RWPE1 (cell line): ENCODE measurements around the gene CPEB3.

Source experiments
- CTCF ChIA-PET: fragments of 350-600 bp; sonication (Branson Sonifier 250); formaldehyde crosslinking; extraction: SDS; loops from one replicate; lab custom pipeline; 2021; lab: Yijun Ruan, JAX
- POLR2A ChIA-PET: fragments of 400-600 bp; formaldehyde crosslinking; extraction: SDS; loops from one replicate; lab custom pipeline; 2020; ENCODE audit warnings: antibody characterized with exemption; ENCODE audit not compliant: low non-redundant PET; lab: Yijun Ruan, JAX
- DNase-seq: peaks from one replicate; pipeline ENCODE4 v3.0.0; 2012; ENCODE audit warnings: low spot score
- H3K27ac ChIP-seq: fragments of 450-650 bp; 2 replicates; pipeline ENCODE4 v1.5.1; 2017
- CTCF ChIP-seq: fragments of 450-650 bp; conservative IDR thresholded peaks from 2 replicates; pipeline ENCODE4 v1.5.1; 2017; ENCODE audit warnings: low read depth, mild to moderate bottlenecking

Gene CPEB3

GRCh38 chr10:92079003-92079402 is 211.9 kb downstream of the CPEB3 start:
- POLR2A ChIA-PET: no interaction called here
- no peak overlapping the region for H3K27ac ChIP-seq
- peak; percentile 26 for DNase-seq

GRCh38 chr10:92076722-92077121 is 214.2 kb downstream of the CPEB3 start:
- TF ChIP-seq CTCF: no peak
- H3K27ac ChIP-seq: no peak overlapping the region
- ChIA-PET POLR2A (no interaction called here), CTCF (interaction anchor here (0.9 kb wide), 1 partner anchor 11 kb away, joined by 3 read pairs; no protein-coding TSS in a partner anchor)
- no peak for DNase-seq

More at GRCh38 chr10:92079003-92079402, 211.9 kb downstream of the CPEB3 start:
- CTCF ChIA-PET: interaction anchor here (0.5 to 0.8 kb wide), 2 partner anchors 9 to 362 kb away, joined by 3 to 6 read pairs; no protein-coding TSS in a partner anchor
- TF ChIP-seq CTCF: no peak

- ChIA-PET POLR2A (no interaction called here), CTCF (interaction anchor here (0.5 kb wide), 1 partner anchor 125 kb away, joined by 6 read pairs; no protein-coding TSS in a partner anchor)
- TF ChIP-seq CTCF: no peak
These were observed 215.0 kb downstream of the CPEB3 start for GRCh38 chr10:92075829-92076228.

GRCh38 chr10:92074126-92074887 is 216.6 kb downstream of the CPEB3 start:
- ChIA-PET CTCF (interaction anchor here (0.6 to 1.3 kb wide), 3 partner anchors 11 to 362 kb away, joined by 3 to 6 read pairs (median 4); partner anchors contain the start of gene MARCHF5), POLR2A (no interaction called here)
- DNase-seq: peak; percentile 65
- 0 out of 2 replicates have a peak, but pooled peaks have one; percentile 17 for TF ChIP-seq CTCF
- H3K27ac ChIP-seq: no peak overlapping the region

More at GRCh38 chr10:92075829-92076228, 215.0 kb downstream of the CPEB3 start:
- DNase-seq: no peak
- no peak overlapping the region for H3K27ac ChIP-seq

GRCh38 chr10:92068900-92069299 is 222.0 kb downstream of the CPEB3 start:
- H3K27ac ChIP-seq: no peak overlapping the region
- TF ChIP-seq CTCF: no peak
- CTCF ChIA-PET: interaction anchor here (1.7 kb wide), 1 partner anchor 19 kb away, joined by 4 read pairs; no protein-coding TSS in a partner anchor
- POLR2A ChIA-PET: no interaction called here
- DNase-seq: no peak

- H3K27ac ChIP-seq: no peak overlapping the region
- ChIA-PET CTCF (interaction anchor here (0.6 to 0.9 kb wide), 2 partner anchors 78 to 370 kb away, joined by 4 read pairs; no protein-coding TSS in a partner anchor), POLR2A (no interaction called here)
- no peak for DNase-seq
- no peak for TF ChIP-seq CTCF
These were observed 224.5 kb downstream of the CPEB3 start for GRCh38 chr10:92066386-92066785.
